Measurements from ENCODE around the gene FRMD8.

DNA sequence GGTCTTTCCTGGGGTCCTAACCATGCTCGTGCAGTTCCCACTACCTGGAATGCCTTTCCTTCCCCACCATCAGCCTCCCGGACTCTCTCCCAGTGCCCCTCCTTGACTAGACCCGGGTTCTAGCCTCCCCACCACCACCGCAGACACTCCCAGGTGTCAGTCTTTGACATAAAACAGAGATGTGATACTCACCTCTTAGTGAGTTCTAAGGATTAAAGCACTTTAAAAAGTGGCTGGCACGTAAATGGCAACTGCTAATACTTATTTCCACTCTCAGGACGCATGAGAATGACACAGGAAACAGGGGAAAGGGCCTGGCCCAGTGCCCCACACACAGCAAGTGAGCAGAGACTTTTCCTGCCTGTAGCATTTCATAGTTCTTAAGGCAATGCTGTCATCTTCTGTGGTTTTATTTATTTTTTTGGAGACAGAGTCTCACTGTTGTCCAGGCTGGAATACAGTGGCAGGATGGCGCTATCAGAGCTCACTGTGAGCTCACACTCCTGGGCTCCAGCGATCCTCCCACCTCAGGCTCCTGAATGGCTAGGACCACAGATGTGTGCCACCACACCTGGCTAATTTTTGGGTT lies 2.0 kb upstream of the FRMD8 start:
- TF ChIP-seq, protein P1, sequence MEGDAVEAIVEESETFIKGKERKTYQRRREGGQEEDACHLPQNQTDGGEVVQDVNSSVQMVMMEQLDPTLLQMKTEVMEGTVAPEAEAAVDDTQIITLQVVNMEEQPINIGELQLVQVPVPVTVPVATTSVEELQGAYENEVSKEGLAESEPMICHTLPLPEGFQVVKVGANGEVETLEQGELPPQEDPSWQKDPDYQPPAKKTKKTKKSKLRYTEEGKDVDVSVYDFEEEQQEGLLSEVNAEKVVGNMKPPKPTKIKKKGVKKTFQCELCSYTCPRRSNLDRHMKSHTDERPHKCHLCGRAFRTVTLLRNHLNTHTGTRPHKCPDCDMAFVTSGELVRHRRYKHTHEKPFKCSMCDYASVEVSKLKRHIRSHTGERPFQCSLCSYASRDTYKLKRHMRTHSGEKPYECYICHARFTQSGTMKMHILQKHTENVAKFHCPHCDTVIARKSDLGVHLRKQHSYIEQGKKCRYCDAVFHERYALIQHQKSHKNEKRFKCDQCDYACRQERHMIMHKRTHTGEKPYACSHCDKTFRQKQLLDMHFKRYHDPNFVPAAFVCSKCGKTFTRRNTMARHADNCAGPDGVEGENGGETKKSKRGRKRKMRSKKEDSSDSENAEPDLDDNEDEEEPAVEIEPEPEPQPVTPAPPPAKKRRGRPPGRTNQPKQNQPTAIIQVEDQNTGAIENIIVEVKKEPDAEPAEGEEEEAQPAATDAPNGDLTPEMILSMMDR (IDR thresholded peaks at IDR 0.05): no peak
- no peak for TF ChIP-seq POLR2A (IDR thresholded peaks at IDR 0.05)
- TF ChIP-seq POLR2AphosphoS5 (IDR thresholded peaks at IDR 0.05; ENCODE audit: insufficient read depth in 1 of 2, low read depth in 1 of 2): no peak
